Stimulated activated CD4-positive, alpha-beta T cell treated with anti-CD3 and anti-CD28 coated beads, Interleukin-1b, Interleukin-23, amount 100 ng/mL, for 4 hours (primary cell): ENCODE measurements around the gene PODXL.
A peak's percentile ranks its signal among the peaks of the same experiment; 100 is the strongest.
"Not testable (repeated sequence)": the region's sequence is repeated elsewhere in the genome, so short reads cannot be mapped to it uniquely, and the experiment has no call there.

Experiments used
- DNase-seq, 2 donors: peaks; one replicate each; pipeline ENCODE4 v3.0.0-alpha.2; 2020; ENCODE audit warnings: low read depth in 2 of 2

PODXL gene

GRCh38 chr7:131538071-131538812 is 18.2 kb downstream of the PODXL start:
- DNase-seq: no peak

- no peak for DNase-seq
Observed at GRCh38 chr7:131537571-131537978, 18.9 kb downstream of the PODXL start.

GRCh38 chr7:131536361-131536849 is 20.0 kb downstream of the PODXL start:
- no peak for DNase-seq

- no peak for DNase-seq
Observed at GRCh38 chr7:131533566-131534561, 22.6 kb downstream of the PODXL start.

GRCh38 chr7:131533151-131533559 is 23.3 kb downstream of the PODXL start:
- no peak for DNase-seq

GRCh38 chr7:131532570-131533091 is 23.8 kb downstream of the PODXL start:
- no peak for DNase-seq

- DNase-seq: no peak
Observed at GRCh38 chr7:131530137-131530536, 26.3 kb downstream of the PODXL start.

GRCh38 chr7:131529617-131530016 is 26.8 kb downstream of the PODXL start:
- no peak for DNase-seq

- no peak for DNase-seq
Observed at GRCh38 chr7:131529179-131529578, 27.2 kb downstream of the PODXL start.

- no peak for DNase-seq
Observed at GRCh38 chr7:131527456-131527855, 29.0 kb downstream of the PODXL start.

GRCh38 chr7:131525820-131526219 is 30.6 kb downstream of the PODXL start:
- DNase-seq: no peak

- DNase-seq: no peak
Observed at GRCh38 chr7:131524703-131525102, 31.7 kb downstream of the PODXL start.

GRCh38 chr7:131524115-131524514 is 32.3 kb downstream of the PODXL start:
- no peak for DNase-seq

GRCh38 chr7:131522325-131522930 is 34.0 kb downstream of the PODXL start:
- DNase-seq: no peak

GRCh38 chr7:131521651-131522163 is 34.7 kb downstream of the PODXL start:
- DNase-seq: no peak

- no peak for DNase-seq
Observed at GRCh38 chr7:131518626-131519025, 37.8 kb downstream of the PODXL start.

- no peak for DNase-seq
Observed at GRCh38 chr7:131517218-131517923, 39.1 kb downstream of the PODXL start.

GRCh38 chr7:131515471-131515870 is 41.0 kb downstream of the PODXL start:
- DNase-seq: not testable (repeated sequence)

GRCh38 chr7:131513245-131514061 is 43.0 kb downstream of the PODXL start:
- DNase-seq: peak; percentile 65 to 75
